HAP-1 (cell line): Measurements from ENCODE around the gene PSD2.

Experiments used
- DNase-seq, 2 experiments: peaks; one replicate each; pipeline ENCODE4 v3.0.0-alpha.2; 2016 to 2020; ENCODE audit warnings: low spot score in 2 of 2
- H3K27me3 ChIP-seq: fragments of 250-450 bp; sonication (Bioruptor Pico); 2 replicates; pipeline ENCODE4 v1.5.1; 2020; ENCODE audit warnings: low read depth, mild to moderate bottlenecking, moderate library complexity
- H3K36me3 ChIP-seq: fragments of 250-450 bp; sonication (Bioruptor Pico); replicated peaks from 2 replicates; pipeline ENCODE4 v1.5.1; 2020; ENCODE audit warnings: mild to moderate bottlenecking
- H3K4me1 ChIP-seq: fragments of 250-450 bp; sonication (Bioruptor Pico); 2 replicates; pipeline ENCODE4 v1.5.1; 2020; ENCODE audit warnings: mild to moderate bottlenecking
- H3K4me3 ChIP-seq: fragments of 250-450 bp; sonication (Bioruptor Pico); 2 replicates; pipeline ENCODE4 v1.5.1; 2020; ENCODE audit warnings: mild to moderate bottlenecking, moderate library complexity
- H3K9me3 ChIP-seq: fragments of 250-450 bp; sonication (Bioruptor Pico); 2 replicates; pipeline ENCODE4 v1.5.1; 2020; ENCODE audit warnings: mild to moderate bottlenecking, moderate library complexity
- in situ Hi-C: fragments of 300-500 bp; cut with MboI; formaldehyde crosslinking; loops from 3 replicates; pipeline ENCODE4 v1.14.3; 2020; ENCODE audit warnings: low sequenced_read_pairs, inconsistent platforms, mixed read lengths

PSD2 gene

DNA sequence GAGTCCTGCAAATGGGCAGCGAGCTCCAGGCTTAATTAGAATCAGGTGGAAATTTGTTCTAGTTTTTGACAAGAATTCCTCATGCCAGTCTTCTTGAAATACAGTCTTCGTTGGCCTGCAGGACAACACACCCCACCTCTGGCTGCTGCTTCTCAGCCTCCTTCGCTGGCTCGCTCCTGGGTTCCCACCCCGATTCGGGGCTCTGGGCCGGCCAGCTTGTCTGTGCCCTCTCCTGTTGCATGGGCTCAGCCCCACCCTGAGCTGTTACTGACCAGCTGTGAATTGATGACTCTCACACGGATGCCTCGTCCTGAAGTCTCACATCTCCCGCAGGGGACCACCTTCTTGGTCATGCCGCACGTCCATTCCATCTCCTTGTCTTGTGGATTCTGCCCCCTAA is 21.0 kb downstream of the PSD2 start:
- H3K27me3 ChIP-seq: 0 out of 2 replicates have a peak, but pooled peaks cover 2% of the 10 kb centered on the region

GRCh38 chr5:139817362-139817761 is 21.8 kb downstream of the PSD2 start:
- Histone ChIP-seq H3K4me3 (no peak overlapping the region), H3K9me3 (no peaks in the 10 kb centered on the region), H3K4me1 (no peaks in the 10 kb centered on the region), H3K27me3 (0 out of 2 replicates have a peak, but pooled peaks cover 2% of the 10 kb centered on the region), H3K36me3 (no peaks in the 10 kb centered on the region)
- DNase-seq: no peak
- in situ Hi-C loops: no loop called here

More for the DNA sequence above, 21.0 kb downstream of the PSD2 start:
- Histone ChIP-seq H3K9me3 (no peaks in the 10 kb centered on the region), H3K36me3 (no peaks in the 10 kb centered on the region), H3K4me3 (no peak overlapping the region), H3K4me1 (no peaks in the 10 kb centered on the region)
- in situ Hi-C loops: no loop called here
- DNase-seq: no peak

DNA sequence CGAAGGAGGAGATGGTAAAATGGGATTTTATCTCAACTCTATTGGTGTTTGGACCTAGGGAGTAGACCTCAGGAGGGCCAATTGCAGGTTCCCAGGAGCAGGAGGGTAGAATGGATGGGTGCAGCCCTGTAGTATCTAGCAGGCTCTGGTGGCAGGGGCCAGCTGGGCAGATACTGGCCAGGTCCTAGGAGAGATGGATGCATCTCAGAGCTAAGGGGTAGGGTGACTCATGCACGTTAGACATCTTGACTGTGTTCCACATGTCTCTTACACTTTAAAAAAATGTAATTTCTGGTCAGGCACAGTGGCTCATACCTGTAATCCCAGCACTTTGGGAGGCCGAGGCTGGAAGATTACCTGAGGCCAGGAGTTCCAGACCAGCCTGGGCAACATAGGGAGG is 22.4 kb downstream of the PSD2 start:
- in situ Hi-C loops: no loop called here
- no peaks in the 10 kb centered on the region for H3K9me3 ChIP-seq
- H3K27me3 ChIP-seq: 0 out of 2 replicates have a peak, but pooled peaks cover 2% of the 10 kb centered on the region
- H3K4me1 ChIP-seq: no peaks in the 10 kb centered on the region
- no peak overlapping the region for H3K4me3 ChIP-seq
- H3K36me3 ChIP-seq: no peaks in the 10 kb centered on the region
- no peak for DNase-seq

DNA sequence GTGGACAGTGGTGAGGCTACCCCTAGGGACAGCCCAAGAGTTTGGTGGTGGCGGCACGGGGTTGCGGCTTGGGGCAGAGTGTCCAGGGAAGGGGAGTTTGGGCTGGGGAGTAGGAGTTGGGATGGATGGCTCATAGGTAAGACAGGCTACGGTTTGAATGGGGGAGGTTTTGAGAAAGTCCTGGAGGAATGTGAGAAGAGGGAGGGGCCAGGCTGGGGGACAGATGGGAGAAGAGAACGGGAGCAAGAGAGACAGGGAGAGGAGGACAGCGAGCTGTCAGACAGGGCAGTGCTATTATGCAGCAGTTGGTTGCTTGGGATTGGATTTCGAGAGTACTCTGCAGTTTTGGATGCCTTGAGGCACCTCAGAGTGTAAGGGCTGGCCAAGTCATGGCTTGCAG is 24.5 kb downstream of the PSD2 start:
- DNase-seq: no peak
- Histone ChIP-seq H3K9me3 (no peaks in the 10 kb centered on the region), H3K27me3 (peaks cover 2% of the 10 kb centered on the region; the same call in 1 of the 2 replicates), H3K4me3 (no peak overlapping the region), H3K4me1 (no peaks in the 10 kb centered on the region), H3K36me3 (no peaks in the 10 kb centered on the region)
- in situ Hi-C loops: no loop called here

GRCh38 chr5:139820606-139821005 is 25.0 kb downstream of the PSD2 start:
- Histone ChIP-seq H3K36me3 (no peaks in the 10 kb centered on the region), H3K9me3 (no peaks in the 10 kb centered on the region), H3K4me1 (no peaks in the 10 kb centered on the region), H3K4me3 (no peak overlapping the region), H3K27me3 (peaks cover 2% of the 10 kb centered on the region; the same call in 1 of the 2 replicates)
- in situ Hi-C loops: no loop called here
- DNase-seq: no peak

DNA sequence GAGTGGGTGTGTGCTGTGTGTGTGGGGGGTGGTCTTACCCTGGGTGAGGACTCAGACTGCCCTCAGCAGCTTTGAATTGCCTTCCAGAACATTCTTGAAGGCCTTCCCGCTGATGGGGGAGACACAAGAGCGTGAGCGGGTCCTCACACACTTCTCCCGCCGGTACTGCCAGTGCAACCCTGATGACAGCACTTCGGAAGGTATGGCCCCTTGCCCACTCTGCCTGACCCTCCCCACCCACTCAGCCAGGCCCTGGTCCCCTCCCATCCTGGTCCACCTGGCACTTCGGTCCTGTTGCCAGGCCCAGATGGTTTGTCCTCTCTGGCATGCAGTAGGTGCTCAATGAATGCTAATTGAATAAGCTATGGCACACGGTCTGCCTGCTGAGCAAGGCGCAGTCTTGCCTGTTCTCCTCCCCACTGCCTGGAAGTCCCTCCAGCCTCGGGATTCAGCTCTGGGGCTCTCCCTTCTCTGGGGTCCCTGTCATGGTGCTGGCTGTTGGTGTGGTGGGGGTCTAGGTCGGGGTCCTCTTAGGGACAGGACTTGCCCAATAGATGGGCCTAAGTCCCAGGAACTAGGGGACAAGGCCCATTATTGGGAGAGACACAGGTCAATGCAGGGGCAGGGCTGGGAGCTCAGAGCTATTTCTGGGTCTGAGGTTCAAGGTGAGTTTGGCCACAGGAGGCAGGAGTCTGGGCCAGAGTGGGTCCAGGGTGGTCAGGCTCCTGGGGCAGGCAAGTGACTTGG is 26.4 kb downstream of the PSD2 start:
- H3K4me1 ChIP-seq: no peaks in the 10 kb centered on the region
- H3K36me3 ChIP-seq: no peaks in the 10 kb centered on the region
- no peak overlapping the region for H3K4me3 ChIP-seq
- DNase-seq: no peak
- in situ Hi-C loops: no loop called here
- no peaks in the 10 kb centered on the region for H3K9me3 ChIP-seq
- H3K27me3 ChIP-seq: peaks cover 2% of the 10 kb centered on the region; the same call in 1 of the 2 replicates

DNA sequence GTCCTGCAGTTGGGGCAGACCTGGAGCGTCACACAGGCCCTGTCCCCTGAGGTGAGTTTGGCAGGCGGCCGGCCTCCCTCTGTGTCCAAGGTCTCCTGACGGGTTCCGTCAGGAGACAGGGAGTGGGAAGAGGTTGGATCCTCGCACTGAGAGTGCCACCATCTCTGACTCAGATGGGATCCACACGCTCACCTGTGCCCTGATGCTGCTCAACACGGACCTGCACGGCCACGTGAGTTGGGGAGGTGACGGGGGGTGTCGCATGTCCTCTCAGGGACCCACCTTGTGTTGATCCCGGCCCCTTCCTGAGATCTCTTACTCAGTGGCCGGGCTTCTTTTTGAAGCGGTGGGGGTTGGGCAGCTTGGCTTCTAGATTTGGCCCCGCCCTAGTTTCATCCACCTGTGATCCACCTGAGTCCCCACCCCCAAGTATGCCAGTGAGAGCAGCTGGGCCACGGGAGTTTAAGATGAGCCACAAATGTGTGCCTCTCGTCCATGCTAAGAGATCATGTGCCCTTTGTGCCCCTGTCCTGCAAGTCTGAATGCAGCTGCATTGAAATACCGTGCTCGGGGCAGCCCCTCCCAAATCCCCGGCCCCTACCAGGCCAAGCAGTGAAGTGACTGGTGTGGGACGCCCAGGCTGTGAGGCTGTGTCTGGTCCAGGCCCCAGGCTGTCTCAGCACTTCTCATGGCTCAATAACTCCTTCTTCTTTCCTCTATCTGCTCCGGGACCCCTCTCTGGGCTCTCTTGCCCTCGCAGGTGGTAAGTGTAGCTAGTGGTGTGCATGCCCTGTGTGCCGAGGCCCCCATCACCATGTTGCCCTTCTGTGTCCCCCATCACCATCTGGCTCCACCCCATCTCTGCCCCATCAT is 27.2 kb downstream of the PSD2 start:
- no peaks in the 10 kb centered on the region for H3K36me3 ChIP-seq

DNA sequence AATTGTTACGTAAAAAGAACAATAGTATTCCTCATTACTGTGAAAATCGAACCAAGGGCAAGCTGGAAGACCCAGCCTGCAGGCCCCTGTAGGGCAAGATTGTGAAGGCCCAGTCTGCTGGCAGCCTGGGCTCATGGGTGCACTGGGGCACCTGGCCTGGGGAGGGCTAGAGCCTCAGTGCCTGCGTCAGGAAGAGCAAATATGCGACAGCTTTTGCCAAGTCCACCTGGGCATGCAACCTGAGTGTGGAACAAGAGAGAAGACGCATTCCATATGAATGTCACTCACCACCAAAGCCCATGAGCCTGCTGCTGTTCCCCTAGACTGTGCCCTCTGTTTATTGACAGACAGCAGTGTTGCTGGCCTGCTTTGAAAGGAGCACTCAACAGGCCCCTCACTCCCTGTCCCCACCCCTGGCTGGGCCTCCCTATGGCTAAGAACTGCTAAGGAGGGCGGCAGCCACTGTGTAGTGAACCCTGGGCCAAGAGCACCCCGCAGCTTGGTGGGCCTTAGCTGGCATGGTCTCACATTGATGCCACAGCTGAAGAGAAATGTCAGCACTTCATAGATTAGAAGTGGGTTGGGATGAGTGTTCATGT is 28.2 kb downstream of the PSD2 start:
- no peak for DNase-seq
- no peaks in the 10 kb centered on the region for H3K36me3 ChIP-seq
- H3K9me3 ChIP-seq: no peaks in the 10 kb centered on the region
- H3K4me3 ChIP-seq: no peak overlapping the region
- peaks cover 2% of the 10 kb centered on the region; the same call in 1 of the 2 replicates for H3K27me3 ChIP-seq
- in situ Hi-C loops: no loop called here
- no peaks in the 10 kb centered on the region for H3K4me1 ChIP-seq

More for the DNA sequence above, 27.2 kb downstream of the PSD2 start:
- H3K4me3 ChIP-seq: no peak overlapping the region
- H3K4me1 ChIP-seq: no peaks in the 10 kb centered on the region
- no peaks in the 10 kb centered on the region for H3K9me3 ChIP-seq
- no peak for DNase-seq
- in situ Hi-C loops: no loop called here
- peaks cover 2% of the 10 kb centered on the region; the same call in 1 of the 2 replicates for H3K27me3 ChIP-seq

DNA sequence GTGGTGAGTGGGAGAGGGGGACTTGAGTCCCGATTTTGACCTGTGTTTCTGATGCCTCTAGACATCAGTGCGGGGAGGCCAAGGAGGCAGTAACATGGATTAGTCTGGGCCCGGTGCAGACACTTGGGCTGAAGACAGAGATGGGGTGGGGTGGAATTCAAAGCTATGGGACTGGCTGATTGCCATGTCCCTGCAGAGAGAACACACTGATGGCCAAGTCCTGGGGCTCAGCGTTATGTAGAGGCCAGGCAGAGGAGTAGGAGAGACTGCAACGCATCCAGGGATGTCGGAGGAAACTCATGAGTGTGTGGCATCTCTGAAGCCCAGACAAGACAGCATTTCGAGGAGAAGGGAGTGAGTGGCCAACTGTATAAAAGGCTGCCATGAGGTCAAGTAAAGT is 30.1 kb downstream of the PSD2 start:
- Histone ChIP-seq H3K9me3 (no peaks in the 10 kb centered on the region), H3K27me3 (peaks cover under 1% of the 10 kb centered on the region; the same call in 1 of the 2 replicates), H3K4me3 (no peak overlapping the region), H3K36me3 (no peaks in the 10 kb centered on the region), H3K4me1 (no peaks in the 10 kb centered on the region)
- DNase-seq: no peak
- in situ Hi-C loops: no loop called here

- peaks cover 17% of the 10 kb centered on the region for H3K27me3 ChIP-seq
- in situ Hi-C loops: no loop called here
- H3K4me3 ChIP-seq: no peak overlapping the region
- DNase-seq: no peak
- H3K9me3 ChIP-seq: no peaks in the 10 kb centered on the region
- H3K36me3 ChIP-seq: no peaks in the 10 kb centered on the region
- H3K4me1 ChIP-seq: no peaks in the 10 kb centered on the region
Measured at GRCh38 chr5:139828207-139828895, 32.7 kb downstream of the PSD2 start.

DNA sequence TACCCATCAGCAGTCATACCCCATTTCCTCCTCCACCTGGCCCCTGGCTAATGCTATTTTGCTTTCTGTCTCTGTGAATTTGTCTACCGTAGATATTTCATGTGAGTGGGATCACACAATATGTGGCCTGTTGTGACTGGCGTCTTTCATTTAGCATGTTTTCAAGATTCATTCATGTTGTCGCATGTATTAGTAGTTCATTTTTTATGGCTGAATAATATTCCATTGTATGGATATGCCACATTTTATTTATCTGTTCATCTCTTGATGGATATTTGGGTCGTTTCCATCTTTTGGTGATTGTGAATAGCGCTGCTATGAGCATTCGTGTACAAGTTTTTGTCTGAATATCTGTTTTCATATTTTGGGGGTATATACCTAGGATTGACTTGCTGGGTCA is 33.9 kb downstream of the PSD2 start:
- no peaks in the 10 kb centered on the region for H3K9me3 ChIP-seq
- H3K27me3 ChIP-seq: peaks cover 17% of the 10 kb centered on the region
- no peak overlapping the region for H3K4me3 ChIP-seq
- no peaks in the 10 kb centered on the region for H3K36me3 ChIP-seq
- H3K4me1 ChIP-seq: no peaks in the 10 kb centered on the region
- no peak for DNase-seq
- in situ Hi-C loops: no loop called here

- H3K4me1 ChIP-seq: no peaks in the 10 kb centered on the region
- no peaks in the 10 kb centered on the region for H3K9me3 ChIP-seq
- H3K4me3 ChIP-seq: no peak overlapping the region
- in situ Hi-C loops: no loop called here
- H3K27me3 ChIP-seq: peaks cover 17% of the 10 kb centered on the region
- no peak for DNase-seq
- H3K36me3 ChIP-seq: no peaks in the 10 kb centered on the region
Measured at GRCh38 chr5:139831624-139832023, 36.0 kb downstream of the PSD2 start.

DNA sequence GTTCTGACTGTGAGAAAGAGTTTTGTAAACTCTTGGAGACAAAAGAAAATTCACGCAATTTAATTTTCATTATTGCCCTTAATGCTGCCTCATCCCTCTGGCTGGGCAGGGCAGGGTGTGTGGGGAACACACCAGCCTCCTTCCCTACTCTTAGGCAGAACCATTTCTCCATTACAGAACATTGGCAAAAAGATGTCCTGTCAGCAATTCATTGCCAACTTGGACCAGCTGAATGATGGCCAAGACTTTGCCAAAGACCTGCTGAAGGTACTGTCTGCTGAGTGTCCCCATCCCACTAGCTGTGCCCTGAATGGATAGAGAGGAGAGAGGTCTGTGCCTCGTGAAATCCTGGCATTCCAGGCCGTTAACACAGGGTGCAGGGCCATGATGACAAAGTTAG is 37.9 kb downstream of the PSD2 start:
- Histone ChIP-seq H3K4me3 (no peak overlapping the region), H3K9me3 (no peaks in the 10 kb centered on the region), H3K27me3 (peaks cover 17% of the 10 kb centered on the region), H3K4me1 (no peaks in the 10 kb centered on the region), H3K36me3 (no peaks in the 10 kb centered on the region)
- in situ Hi-C loops: no loop called here
- DNase-seq: no peak
